DND-41 (cell line): ENCODE data around the gene NPBWR2.

Experiments
- EZH2 ChIP-seq: IDR thresholded peaks from 3 replicates; pipeline ENCODE4 v1.6.1; 2012; ENCODE audit warnings: borderline replicate concordance, low read depth, mild to moderate bottlenecking, moderate library complexity, low read length, inconsistent platforms; ENCODE audit not compliant: severe bottlenecking
- TF ChIP-seq, protein P1 (sequence below): IDR thresholded peaks from 2 replicates; pipeline ENCODE4 v1.5.1; 2012; ENCODE audit warnings: borderline replicate concordance, low read length, moderate library complexity, mild to moderate bottlenecking; ENCODE audit not compliant: poor library complexity, severe bottlenecking; ENCODE audit errors: extremely low read depth

DNA sequence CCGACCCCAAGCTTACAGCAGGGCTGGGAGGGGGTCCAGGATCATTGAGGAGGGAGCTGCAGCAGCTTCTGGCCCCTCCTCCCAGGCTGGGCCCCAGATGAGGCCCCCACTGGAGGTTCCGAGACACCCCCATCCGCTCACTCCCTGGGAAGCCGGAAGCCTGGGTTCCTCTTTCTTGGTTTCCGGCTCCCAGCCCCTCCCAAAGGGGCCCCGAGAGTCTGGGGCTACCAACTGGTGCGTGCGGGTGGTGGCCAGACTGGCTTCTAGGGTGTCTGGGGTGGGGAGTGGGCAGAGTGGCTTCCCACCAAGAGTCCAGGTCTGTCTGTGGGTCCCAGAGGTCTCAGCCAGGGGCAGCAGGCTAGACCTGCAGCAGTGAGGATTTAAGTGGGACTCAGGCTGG lies 30.3 kb downstream of the NPBWR2 start:
- TF ChIP-seq, protein P1, sequence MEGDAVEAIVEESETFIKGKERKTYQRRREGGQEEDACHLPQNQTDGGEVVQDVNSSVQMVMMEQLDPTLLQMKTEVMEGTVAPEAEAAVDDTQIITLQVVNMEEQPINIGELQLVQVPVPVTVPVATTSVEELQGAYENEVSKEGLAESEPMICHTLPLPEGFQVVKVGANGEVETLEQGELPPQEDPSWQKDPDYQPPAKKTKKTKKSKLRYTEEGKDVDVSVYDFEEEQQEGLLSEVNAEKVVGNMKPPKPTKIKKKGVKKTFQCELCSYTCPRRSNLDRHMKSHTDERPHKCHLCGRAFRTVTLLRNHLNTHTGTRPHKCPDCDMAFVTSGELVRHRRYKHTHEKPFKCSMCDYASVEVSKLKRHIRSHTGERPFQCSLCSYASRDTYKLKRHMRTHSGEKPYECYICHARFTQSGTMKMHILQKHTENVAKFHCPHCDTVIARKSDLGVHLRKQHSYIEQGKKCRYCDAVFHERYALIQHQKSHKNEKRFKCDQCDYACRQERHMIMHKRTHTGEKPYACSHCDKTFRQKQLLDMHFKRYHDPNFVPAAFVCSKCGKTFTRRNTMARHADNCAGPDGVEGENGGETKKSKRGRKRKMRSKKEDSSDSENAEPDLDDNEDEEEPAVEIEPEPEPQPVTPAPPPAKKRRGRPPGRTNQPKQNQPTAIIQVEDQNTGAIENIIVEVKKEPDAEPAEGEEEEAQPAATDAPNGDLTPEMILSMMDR: no peak
- TF ChIP-seq EZH2: no peak
